ENCODE data around the gene UTY.

Gene UTY

GRCh38 chrY:13416869-13417661, 62.8 kb downstream of the UTY start:
- DNase-seq (ENCODE audit: low read depth in 2 of 2, low spot score in 1 of 2) = no peak

GRCh38 chrY:13415556-13415955, 64.3 kb downstream of the UTY start:
- no peak for DNase-seq (ENCODE audit: low read depth in 2 of 2, low spot score in 1 of 2)

GRCh38 chrY:13398876-13399275, 81.0 kb downstream of the UTY start:
- DNase-seq (ENCODE audit: low read depth in 2 of 2, low spot score in 1 of 2) = no peak

GRCh38 chrY:13381110-13381683, 98.6 kb downstream of the UTY start:
- no peak for DNase-seq (ENCODE audit: low read depth in 2 of 2, low spot score in 1 of 2)

GRCh38 chrY:13370868-13371800, 108.7 kb downstream of the UTY start:
- no peak for DNase-seq (ENCODE audit: low read depth in 2 of 2, low spot score in 1 of 2)

- DNase-seq (ENCODE audit: low read depth in 2 of 2, low spot score in 1 of 2) = no peak
These were observed 109.6 kb downstream of the UTY start for GRCh38 chrY:13370245-13370644.

- no peak for DNase-seq (ENCODE audit: low read depth in 2 of 2, low spot score in 1 of 2)
These were observed 111.4 kb downstream of the UTY start for GRCh38 chrY:13368513-13368845.

GRCh38 chrY:13363641-13364040, 116.2 kb downstream of the UTY start:
- DNase-seq (ENCODE audit: low read depth in 2 of 2, low spot score in 1 of 2) = no peak

GRCh38 chrY:13362662-13363061, 117.2 kb downstream of the UTY start:
- DNase-seq (ENCODE audit: low read depth in 2 of 2, low spot score in 1 of 2) = no peak

- DNase-seq (ENCODE audit: low read depth in 2 of 2, low spot score in 1 of 2) = no peak
These were observed 117.9 kb downstream of the UTY start for GRCh38 chrY:13361656-13362636.

- no peak for DNase-seq (ENCODE audit: low read depth in 2 of 2, low spot score in 1 of 2)
These were observed 128.4 kb downstream of the UTY start for GRCh38 chrY:13351443-13351842.

- no peak for DNase-seq (ENCODE audit: low read depth in 2 of 2, low spot score in 1 of 2)
These were observed 132.7 kb downstream of the UTY start for GRCh38 chrY:13347106-13347505.

- DNase-seq (ENCODE audit: low read depth in 2 of 2, low spot score in 1 of 2) = no peak
These were observed 134.3 kb downstream of the UTY start for GRCh38 chrY:13345549-13345948.

- peak in 1 of 2 donors; percentile 0 for DNase-seq (ENCODE audit: low read depth in 2 of 2, low spot score in 1 of 2)
These were observed 136.4 kb downstream of the UTY start for GRCh38 chrY:13343307-13343946.

- DNase-seq (ENCODE audit: low read depth in 2 of 2, low spot score in 1 of 2) = no peak
These were observed 139.9 kb downstream of the UTY start for GRCh38 chrY:13339939-13340338.

GRCh38 chrY:13339381-13339780, 140.5 kb downstream of the UTY start:
- no peak for DNase-seq (ENCODE audit: low read depth in 2 of 2, low spot score in 1 of 2)

GRCh38 chrY:13338711-13339110, 141.1 kb downstream of the UTY start:
- DNase-seq (ENCODE audit: low read depth in 2 of 2, low spot score in 1 of 2) = no peak

GRCh38 chrY:13337934-13338333, 141.9 kb downstream of the UTY start:
- DNase-seq (ENCODE audit: low read depth in 2 of 2, low spot score in 1 of 2) = no peak

- DNase-seq (ENCODE audit: low read depth in 2 of 2, low spot score in 1 of 2) = no peak
These were observed 146.0 kb downstream of the UTY start for GRCh38 chrY:13333791-13334190.

- no peak for DNase-seq (ENCODE audit: low read depth in 2 of 2, low spot score in 1 of 2)
These were observed 149.2 kb downstream of the UTY start for GRCh38 chrY:13330651-13331050.
